K562 (cell line): ENCODE measurements around the gene B3GAT3. TPM values are rescaled to one million over a fixed set of nuclear protein-coding genes. Genes with fewer than 3 reads are reported as not detected.

ENCODE experiments used
- AFF1 ChIP-seq, 2 experiments: fragments of 450-650 bp; IDR thresholded peaks; 2 replicates each; pipeline ENCODE4 v1.6.1; 2018; ENCODE audit warnings: mild to moderate bottlenecking in 2 of 2, low read depth in 1 of 2; ENCODE audit not compliant: partially characterized antibody in 2 of 2
- ARHGAP35 ChIP-seq: fragments of 450-650 bp; IDR thresholded peaks from 2 replicates; pipeline ENCODE4 v1.6.1; 2018; ENCODE audit not compliant: partially characterized antibody
- ARNT ChIP-seq, 2 experiments: fragments of 450-650 bp; IDR thresholded peaks; 2 replicates each; pipeline ENCODE4 v1.6.1; 2016; ENCODE audit warnings: mild to moderate bottlenecking in 1 of 2
- BCL6 ChIP-seq: fragments of 250-450 bp; sonication (Bioruptor Pico); IDR thresholded peaks from 2 replicates; pipeline ENCODE4 v1.4.0; 2020
- BCOR ChIP-seq: fragments of 450-650 bp; IDR thresholded peaks from 2 replicates; pipeline ENCODE4 v1.6.1; 2016
- CBFB ChIP-seq: sonication (generic); formaldehyde crosslinking; IDR thresholded peaks from 2 replicates; pipeline ENCODE4 v1.4.0; 2020; ENCODE audit warnings: mild to moderate bottlenecking, missing genetic modification reagents
- ELF4 ChIP-seq: fragments of 450-650 bp; formaldehyde crosslinking; IDR thresholded peaks from 2 replicates; pipeline ENCODE4 v1.4.0; 2022; ENCODE audit warnings: missing genetic modification characterization
- ETV5 ChIP-seq: sonication (generic); formaldehyde crosslinking; IDR thresholded peaks from 2 replicates; pipeline ENCODE4 v1.4.0; 2020; ENCODE audit warnings: low read depth, mild to moderate bottlenecking, missing genetic modification reagents
- HCFC1 ChIP-seq: IDR thresholded peaks from 2 replicates; pipeline ENCODE4 v1.6.1; 2012; ENCODE audit warnings: low read depth, low read length, improper control_type of control experiment
- HDAC3 ChIP-seq: fragments of 450-650 bp; IDR thresholded peaks from 2 replicates; pipeline ENCODE4 v1.6.1; 2018; ENCODE audit warnings: borderline replicate concordance, mild to moderate bottlenecking, moderate library complexity; ENCODE audit not compliant: partially characterized antibody
- HES1 ChIP-seq: fragments of 450-650 bp; IDR thresholded peaks from 2 replicates; pipeline ENCODE4 v1.6.1; 2016; ENCODE audit warnings: low read depth, mild to moderate bottlenecking, moderate library complexity
- HNRNPH1 ChIP-seq: fragments of 200-400 bp; formaldehyde crosslinking; optimal IDR thresholded peaks from 2 replicates; pipeline ENCODE3; 2017; ENCODE audit warnings: low read depth, mild to moderate bottlenecking, low read length, moderate library complexity
- MED1 ChIP-seq: sonication (generic); formaldehyde crosslinking; IDR thresholded peaks from 2 replicates; pipeline ENCODE4 v1.8.1; 2023; ENCODE audit warnings: missing genetic modification reagents, borderline replicate concordance
- MIER1 ChIP-seq: fragments of 450-650 bp; IDR thresholded peaks from 2 replicates; pipeline ENCODE4 v1.6.1; 2016; ENCODE audit warnings: antibody characterized with exemption, mild to moderate bottlenecking, low read depth
- RUNX1 ChIP-seq: sonication (generic); IDR thresholded peaks from 2 replicates; pipeline ENCODE4 v1.6.1; 2016; ENCODE audit warnings: antibody characterized with exemption, low read depth
- SAFB ChIP-seq: fragments of 200-400 bp; formaldehyde crosslinking; IDR thresholded peaks from 2 replicates; pipeline ENCODE4 v1.6.1; 2017; ENCODE audit warnings: low read depth, low read length, borderline replicate concordance
- THAP12 ChIP-seq: fragments of 250-450 bp; sonication (Bioruptor Pico); IDR thresholded peaks from 2 replicates; pipeline ENCODE4 v1.9.0; 2021; ENCODE audit warnings: mild to moderate bottlenecking, inconsistent platforms
- ZBTB8A ChIP-seq: fragments of 450-650 bp; IDR thresholded peaks from 2 replicates; pipeline ENCODE4 v1.6.1; 2018; ENCODE audit warnings: mild to moderate bottlenecking, moderate library complexity; ENCODE audit not compliant: partially characterized antibody
- ZNF121 ChIP-seq: sonication (generic); formaldehyde crosslinking; conservative IDR thresholded peaks from 2 replicates; pipeline ENCODE4 v1.8.0; 2022; ENCODE audit warnings: missing genetic modification reagents
- ZNF3 ChIP-seq: fragments of 250-450 bp; sonication (Bioruptor Pico); IDR thresholded peaks from 2 replicates; pipeline ENCODE4 v1.5.0; 2021; ENCODE audit warnings: mild to moderate bottlenecking, moderate library complexity
- ZNF347 ChIP-seq: fragments of 450-650 bp; formaldehyde crosslinking; IDR thresholded peaks from 2 replicates; pipeline ENCODE4 v1.4.0; 2020; ENCODE audit warnings: low read depth, mild to moderate bottlenecking, moderate library complexity
- ZNF699 ChIP-seq: fragments of 250-450 bp; sonication (Bioruptor Pico); IDR thresholded peaks from 2 replicates; pipeline ENCODE4 v1.8.0; 2021; ENCODE audit warnings: mild to moderate bottlenecking, moderate library complexity; ENCODE audit not compliant: insufficient replicate concordance
- polyA plus RNA-seq, 8 experiments: library from polyadenylated mRNA; depleted of rRNA in 4 of 8; stranded (reverse) in 5 of 8; unstranded in 3 of 8; fragments of >200 nt; fragmentation: Nextera tagmentation in 2 of 8; fragmentation: Illumina TruSeq in 1 of 8; extraction: Ambion mirVana in 2 of 8; extraction: Trizol in 1 of 8; gene quantifications; 2 replicates each; pipeline versions ENCODE4 v1.2.1 to v1.2.3, GENCODE V29; 2011 to 2014; ENCODE audit warnings: inconsistent platforms in 1 of 8, missing spikeins in 1 of 8
- total RNA-seq, 7 experiments: library from RNA; depleted of rRNA in 6 of 7; stranded (reverse); fragments of >200 nt in 6 of 7; fragmentation: Illumina TruSeq in 2 of 7; extraction: Trizol in 2 of 7; gene quantifications; 2 replicates each; pipeline versions ENCODE4 v1.2.1 to v1.2.3, GENCODE V29; 2011 to 2021; ENCODE audit warnings: low replicate concordance in 1 of 7

Gene B3GAT3
- total and polyA plus RNA-seq, 9 of the 15 experiments (the other 6 are each of a cell fraction or from before 2014, with no cell fraction given), result 0.30 to 64.0 (median 21.4) TPM

- no peak for TF ChIP-seq ZNF3 (CRISPR knock-in tag)
- TF ChIP-seq AFF1 (IDR thresholded peaks at IDR 0.05; ENCODE audit: low read depth in 1 of 2, partially characterized antibody in 2 of 2), result no peak
- TF ChIP-seq BCL6, result no peak
- TF ChIP-seq MIER1, result no peak
- no peak for TF ChIP-seq CBFB (CRISPR knock-in tag)
- no peak for TF ChIP-seq ZBTB8A
- no peak for TF ChIP-seq HNRNPH1
- peak; percentile 99 for TF ChIP-seq ETV5
- TF ChIP-seq SAFB, result peak; percentile 65; the same call in 1 of the 2 replicates
- TF ChIP-seq RUNX1, result no peak
- TF ChIP-seq MED1 (CRISPR knock-in tag), result no peak
- peak; percentile 74; the same call in 1 of the 2 replicates for TF ChIP-seq THAP12 (CRISPR knock-in tag)
- peak in 1 of 2 experiments; percentile 74; a peak in 1 of 4 replicates for TF ChIP-seq ARNT (IDR thresholded peaks at IDR 0.05)
- TF ChIP-seq HCFC1, result peak; percentile 74
- no peak for TF ChIP-seq HES1
- no peak for TF ChIP-seq ARHGAP35
- TF ChIP-seq ZNF699 (CRISPR knock-in tag), result no peak
- no peak for TF ChIP-seq ZNF347 (CRISPR knock-in tag)
- TF ChIP-seq ELF4 (CRISPR knock-in tag), result no peak; the same call in 1 of the 2 replicates
- no peak for TF ChIP-seq HDAC3
- TF ChIP-seq BCOR, result no peak
- TF ChIP-seq ZNF121, result no peak
Measured at GRCh38 chr11:62621567-62622470, at the start of gene B3GAT3 (continued).
